Activated CD4-positive, alpha-beta T cell treated with anti-CD3 and anti-CD28 coated beads, Interleukin-2, Interleukin-6, amounts not matched to agents 100 ng/mL and 50 ng/mL, durations not matched to agents 16 hours and 8 hours (primary cell): Measurements from ENCODE around the gene GZF1.

Source experiments
- DNase-seq: peaks from one replicate; pipeline ENCODE4 v3.0.0-alpha.2; 2020

Gene GZF1

GRCh38 chr20:23370274-23370673 is 8.3 kb downstream of the GZF1 start:
- DNase-seq = no peak

- DNase-seq = no peak
Measured at GRCh38 chr20:23370873-23371272, 8.9 kb downstream of the GZF1 start.

- no peak for DNase-seq
Measured at GRCh38 chr20:23371496-23371895, 9.5 kb downstream of the GZF1 start.

- no peak for DNase-seq
Measured at GRCh38 chr20:23374441-23374840, 12.5 kb downstream of the GZF1 start.

GRCh38 chr20:23375827-23376226 is 13.8 kb downstream of the GZF1 start:
- DNase-seq = no peak

GRCh38 chr20:23379772-23380171 is 17.8 kb downstream of the GZF1 start:
- DNase-seq = no peak

GRCh38 chr20:23381876-23382275 is 19.9 kb downstream of the GZF1 start:
- no peak for DNase-seq

GRCh38 chr20:23386304-23387117 is 24.5 kb downstream of the GZF1 start:
- no peak for DNase-seq

- no peak for DNase-seq
Measured at GRCh38 chr20:23387118-23387443, 25.1 kb downstream of the GZF1 start.

GRCh38 chr20:23390091-23390774 is 28.3 kb downstream of the GZF1 start:
- no peak for DNase-seq

GRCh38 chr20:23391707-23392310 is 29.8 kb downstream of the GZF1 start:
- no peak for DNase-seq

- DNase-seq = no peak
Measured at GRCh38 chr20:23393996-23394775, 32.2 kb downstream of the GZF1 start.

- no peak for DNase-seq
Measured at GRCh38 chr20:23396950-23397627, 35.1 kb downstream of the GZF1 start.

- peak; percentile 52 for DNase-seq
Measured at GRCh38 chr20:23397961-23398360, 36.0 kb downstream of the GZF1 start.

GRCh38 chr20:23399568-23400241 is 37.7 kb downstream of the GZF1 start:
- peak; percentile 84 for DNase-seq

GRCh38 chr20:23401051-23401450 is 39.1 kb downstream of the GZF1 start:
- DNase-seq = no peak

- no peak for DNase-seq
Measured at GRCh38 chr20:23403751-23404150, 41.8 kb downstream of the GZF1 start.

- no peak for DNase-seq
Measured at GRCh38 chr20:23404196-23404595, 42.2 kb downstream of the GZF1 start.

- no peak for DNase-seq
Measured at GRCh38 chr20:23406880-23407279, 44.9 kb downstream of the GZF1 start.

GRCh38 chr20:23407781-23408464 is 45.9 kb downstream of the GZF1 start:
- peak; percentile 35 for DNase-seq

GRCh38 chr20:23408957-23409356 is 47.0 kb downstream of the GZF1 start:
- no peak for DNase-seq

- no peak for DNase-seq
Measured at GRCh38 chr20:23409800-23410199, 47.8 kb downstream of the GZF1 start.
